CD4-positive, alpha-beta T cell (primary cell): ENCODE data around the gene REEP5. TPM values are rescaled to one million over a fixed set of nuclear protein-coding genes. Genes with fewer than 3 reads are reported as not detected.

ENCODE experiments used
- ATAC-seq: fragments of 200-7000 bp; cut with Tn5 transposase; one replicate; pipeline ENCODE4 v1.10.0; 2022; ENCODE audit warnings: mild to moderate bottlenecking; ENCODE audit not compliant: poor library complexity
- CTCF ChIA-PET: fragments of 350-600 bp; sonication (Branson Sonifier 250); formaldehyde crosslinking; loops from one replicate; lab custom pipeline; 2021; ENCODE audit warnings: antibody characterized with exemption, inconsistent platforms; lab: Charles Lee
- POLR2A ChIA-PET: fragments of 350-600 bp; sonication (Branson Sonifier 250); formaldehyde crosslinking; loops from one replicate; lab custom pipeline; 2021; ENCODE audit warnings: antibody characterized with exemption, inconsistent platforms; lab: Charles Lee
- DNase-seq, 14 experiments: peaks; one replicate each; pipeline ENCODE4 v3.0.0-alpha.2; 2013 to 2020; ENCODE audit warnings: mixed read lengths in 2 of 14
- H3K27ac ChIP-seq, 2 donors: one replicate each; pipeline versions ENCODE4 v1.5.1 to v1.7.0; 2013; ENCODE audit warnings: low read length in 2 of 2, low read depth in 1 of 2, mild to moderate bottlenecking in 1 of 2
- H3K27me3 ChIP-seq, 2 experiments: 1 replicate in 1 of 2; 2 replicates in 1 of 2; pipeline versions ENCODE4 v1.6.1 to v1.7.0; 2013; ENCODE audit warnings: low read length in 2 of 2, control low read depth in 1 of 2, mild to moderate bottlenecking in 1 of 2, moderate library complexity in 1 of 2; ENCODE audit not compliant: insufficient read depth in 2 of 2, control insufficient read depth in 1 of 2
- H3K36me3 ChIP-seq: one replicate; pipeline ENCODE4 v1.6.1; 2013; ENCODE audit warnings: low read length, control low read depth; ENCODE audit not compliant: insufficient read depth
- H3K4me1 ChIP-seq: one replicate; pipeline ENCODE4 v1.6.1; 2013; ENCODE audit warnings: low read length, control low read depth; ENCODE audit not compliant: insufficient read depth
- H3K4me3 ChIP-seq: one replicate; pipeline ENCODE4 v1.5.1; 2013; ENCODE audit warnings: mild to moderate bottlenecking, low read length, moderate library complexity
- H3K9me3 ChIP-seq, 2 experiments: 1 replicate in 1 of 2; 2 replicates in 1 of 2; pipeline versions ENCODE4 v1.6.1 to v1.7.0; 2013; ENCODE audit warnings: low read length in 2 of 2, mild to moderate bottlenecking in 2 of 2, control low read depth in 1 of 2, moderate library complexity in 1 of 2; ENCODE audit not compliant: control insufficient read depth in 1 of 2, insufficient read depth in 1 of 2
- H3K27ac Mint-ChIP-seq: one replicate; pipeline ENCODE4 v1.8.0; 2020; ENCODE audit warnings: mixed read lengths
- H3K27me3 Mint-ChIP-seq: one replicate; pipeline ENCODE4 v1.8.0; 2021; ENCODE audit warnings: mixed read lengths
- H3K36me3 Mint-ChIP-seq: one replicate; pipeline ENCODE4 v1.8.0; 2021; ENCODE audit warnings: low read depth, mixed read lengths
- H3K4me1 Mint-ChIP-seq: one replicate; pipeline ENCODE4 v1.8.0; 2021; ENCODE audit warnings: low read depth, mixed read lengths
- H3K4me3 Mint-ChIP-seq: one replicate; pipeline ENCODE4 v1.8.0; 2020; ENCODE audit warnings: mild to moderate bottlenecking, mixed read lengths
- H3K9me3 Mint-ChIP-seq: one replicate; pipeline ENCODE4 v1.8.0; 2020; ENCODE audit warnings: mixed read lengths
- CTCF ChIP-seq: fragments of 200-600 bp; IDR thresholded peaks from one replicate; pipeline ENCODE4 v1.8.0; 2022; ENCODE audit warnings: antibody characterized with exemption, mild to moderate bottlenecking
- intact Hi-C, 2 experiments: fragments of 100-400 bp; cut with DNase I in 1 of 2; cut with micrococcal nuclease in 1 of 2; formaldehyde crosslinking; loops; one replicate each; pipeline versions ENCODE4 v1.15.1 to v1.9.0; 2023 to 2025; cut with DNase I, micrococcal nuclease
- total RNA-seq, 174 experiments: library from RNA in 2 of 174; stranded (reverse) in 2 of 174; gene quantifications; one replicate each; pipeline ENCODE4 v1.2.3 and lab custom pipeline; 2021 to 2026

Gene REEP5
- total RNA-seq, 2 experiments from 2014 or later: 25.3 to 26.6 TPM

DNA sequence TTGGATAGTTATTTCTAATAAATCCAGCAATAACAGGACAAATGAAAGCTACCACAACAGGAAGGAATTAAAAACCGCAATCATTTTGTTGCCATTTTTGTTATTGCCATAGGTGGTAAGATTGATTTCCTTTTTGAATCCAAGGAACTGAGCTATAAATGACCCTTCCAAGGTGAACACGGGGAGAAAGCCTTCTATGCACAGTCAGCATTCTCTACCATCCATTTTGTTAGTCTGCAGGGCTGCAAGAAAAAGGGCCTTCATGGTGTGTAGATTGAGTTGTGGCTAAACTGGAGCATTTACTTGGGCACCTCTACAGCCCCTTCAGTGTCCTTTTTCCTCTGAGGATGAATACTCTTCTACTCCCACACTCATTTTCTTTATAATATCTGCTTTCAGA is 18.6 kb upstream of the REEP5 start:
- CTCF ChIA-PET: no interaction called here
- Histone ChIP-seq H3K36me3 (no peaks in the 10 kb centered on the region), H3K27me3 (no peaks in the 10 kb centered on the region), H3K9me3 (no peaks in the 10 kb centered on the region), H3K4me3 (no peak overlapping the region), H3K4me1 (no peaks in the 10 kb centered on the region), H3K27ac (no peak overlapping the region)
- no peak for ATAC-seq
- no peaks in the 10 kb centered on the region for H3K9me3 Mint-ChIP-seq
- H3K27me3 Mint-ChIP-seq: no peaks in the 10 kb centered on the region
- H3K36me3 Mint-ChIP-seq: no peaks in the 10 kb centered on the region
- no peak for DNase-seq
- intact Hi-C loops: no loop called here
- POLR2A ChIA-PET: interaction anchor here (0.6 kb wide), 1 partner anchor 779 kb away, joined by 3 read pairs; no protein-coding TSS in a partner anchor
- TF ChIP-seq CTCF: no peak
- H3K4me1 Mint-ChIP-seq: peaks cover 4% of the 10 kb centered on the region
- no peak overlapping the region for H3K27ac Mint-ChIP-seq
- H3K4me3 Mint-ChIP-seq: no peak overlapping the region

GRCh38 chr5:112938286-112938685 is 16.3 kb upstream of the REEP5 start:
- CTCF ChIA-PET: interaction anchor here (0.6 kb wide), 1 partner anchor 90 kb away, joined by 3 read pairs; no protein-coding TSS in a partner anchor
- Mint-ChIP-seq H3K36me3 (no peaks in the 10 kb centered on the region), H3K27me3 (no peaks in the 10 kb centered on the region), H3K4me1 (no peaks in the 10 kb centered on the region), H3K27ac (no peak overlapping the region), H3K9me3 (no peaks in the 10 kb centered on the region), H3K4me3 (no peak overlapping the region)
- intact Hi-C loops: no loop called here
- DNase-seq (no peak), ATAC-seq (no peak)
- TF ChIP-seq CTCF: no peak
- POLR2A ChIA-PET: no interaction called here
- H3K4me1 ChIP-seq: no peaks in the 10 kb centered on the region
- no peaks in the 10 kb centered on the region for H3K27me3 ChIP-seq
- no peak overlapping the region for H3K27ac ChIP-seq
- H3K4me3 ChIP-seq: no peak overlapping the region
- no peaks in the 10 kb centered on the region for H3K36me3 ChIP-seq
- no peaks in the 10 kb centered on the region for H3K9me3 ChIP-seq

GRCh38 chr5:112935675-112936074 is 13.6 kb upstream of the REEP5 start:
- DNase-seq (no peak), ATAC-seq (no peak)
- Mint-ChIP-seq H3K27me3 (no peaks in the 10 kb centered on the region), H3K4me1 (peaks cover 18% of the 10 kb centered on the region), H3K27ac (no peak overlapping the region), H3K4me3 (no peak overlapping the region), H3K36me3 (no peaks in the 10 kb centered on the region), H3K9me3 (no peaks in the 10 kb centered on the region)
- Histone ChIP-seq H3K27me3 (no peaks in the 10 kb centered on the region), H3K4me1 (peaks cover 8% of the 10 kb centered on the region), H3K36me3 (no peaks in the 10 kb centered on the region), H3K9me3 (no peaks in the 10 kb centered on the region), H3K27ac (no peak overlapping the region), H3K4me3 (no peak overlapping the region)
- no peak for TF ChIP-seq CTCF
- POLR2A ChIA-PET: no interaction called here
- CTCF ChIA-PET: no interaction called here
- intact Hi-C loops: no loop called here
